ENCODE data around the gene CSF1.

DNA sequence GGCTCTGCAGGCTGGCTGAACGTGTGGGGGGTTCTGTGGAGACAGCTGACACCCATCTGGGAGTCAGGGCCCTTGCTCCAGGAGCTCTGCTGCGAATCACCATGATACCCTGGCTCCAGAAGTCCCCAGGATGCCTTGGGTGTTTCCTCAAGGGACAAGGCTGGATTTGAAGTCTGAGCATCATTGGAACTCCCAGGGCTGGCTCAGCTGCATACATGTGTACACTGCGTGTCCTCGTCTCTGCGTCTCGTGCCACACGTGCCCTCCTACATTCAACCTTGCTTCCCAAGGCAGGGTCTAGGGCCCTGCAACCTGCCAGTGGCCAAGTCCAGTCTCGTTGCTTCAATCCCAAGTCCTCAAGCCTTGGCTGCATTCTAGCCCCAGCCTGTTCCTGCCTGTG, 11.7 kb downstream of the CSF1 start:
- TF ChIP-seq, protein P1, sequence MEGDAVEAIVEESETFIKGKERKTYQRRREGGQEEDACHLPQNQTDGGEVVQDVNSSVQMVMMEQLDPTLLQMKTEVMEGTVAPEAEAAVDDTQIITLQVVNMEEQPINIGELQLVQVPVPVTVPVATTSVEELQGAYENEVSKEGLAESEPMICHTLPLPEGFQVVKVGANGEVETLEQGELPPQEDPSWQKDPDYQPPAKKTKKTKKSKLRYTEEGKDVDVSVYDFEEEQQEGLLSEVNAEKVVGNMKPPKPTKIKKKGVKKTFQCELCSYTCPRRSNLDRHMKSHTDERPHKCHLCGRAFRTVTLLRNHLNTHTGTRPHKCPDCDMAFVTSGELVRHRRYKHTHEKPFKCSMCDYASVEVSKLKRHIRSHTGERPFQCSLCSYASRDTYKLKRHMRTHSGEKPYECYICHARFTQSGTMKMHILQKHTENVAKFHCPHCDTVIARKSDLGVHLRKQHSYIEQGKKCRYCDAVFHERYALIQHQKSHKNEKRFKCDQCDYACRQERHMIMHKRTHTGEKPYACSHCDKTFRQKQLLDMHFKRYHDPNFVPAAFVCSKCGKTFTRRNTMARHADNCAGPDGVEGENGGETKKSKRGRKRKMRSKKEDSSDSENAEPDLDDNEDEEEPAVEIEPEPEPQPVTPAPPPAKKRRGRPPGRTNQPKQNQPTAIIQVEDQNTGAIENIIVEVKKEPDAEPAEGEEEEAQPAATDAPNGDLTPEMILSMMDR (conservative IDR thresholded peaks at IDR 0.05): no peak
- TF ChIP-seq ZFX (IDR thresholded peaks at IDR 0.05): no peak
